Fibroblast of the aortic adventitia (primary cell): Measurements from ENCODE around the gene KRTAP5-4. TPM values are rescaled to one million over a fixed set of nuclear protein-coding genes. Genes with fewer than 3 reads are reported as not detected.
"Not testable (repeated sequence)": the region's sequence is repeated elsewhere in the genome, so short reads cannot be mapped to it uniquely, and the experiment has no call there.

Experiments used
- DNase-seq: peaks from one replicate; pipeline ENCODE4 v3.0.0-alpha.2; 2010; ENCODE audit warnings: low read depth
- H3K4me3 ChIP-seq: 2 replicates; pipeline ENCODE4 v1.5.1; 2011; ENCODE audit warnings: low read depth, mild to moderate bottlenecking, control low read depth, low read length, moderate library complexity
- CTCF ChIP-seq: IDR thresholded peaks from 2 replicates; pipeline ENCODE4 v1.5.1; 2011; ENCODE audit warnings: mild to moderate bottlenecking, low read length, control low read depth, inconsistent platforms; ENCODE audit not compliant: insufficient read depth
- total RNA-seq: library from RNA; depleted of rRNA; stranded (reverse); fragments of >200 nt; gene quantifications from 2 replicates; pipeline ENCODE4 v1.2.3, GENCODE V29; 2012; ENCODE audit warnings: low replicate concordance

KRTAP5-4 gene
- total RNA-seq: not detected in 2 replicates

GRCh38 chr11:1622086-1622485, at the start of gene KRTAP5-4:
Gene KRTAP5-4 (minus strand): TSS chr11:1622138. CDS start chr11:1622093, 45 bp downstream.
- TF ChIP-seq CTCF: no peak
- no peak for DNase-seq
- no peak within 1 kb of the TSS for H3K4me3 ChIP-seq

GRCh38 chr11:1671658-1672057, 49.7 kb upstream of the KRTAP5-4 start:
- H3K4me3 ChIP-seq: no peak overlapping the region
- TF ChIP-seq CTCF: no peak
- DNase-seq: no peak

- DNase-seq: no peak
- no peak for TF ChIP-seq CTCF
- H3K4me3 ChIP-seq: no peak overlapping the region
Measured at GRCh38 chr11:1670905-1671371, 49.0 kb upstream of the KRTAP5-4 start.

GRCh38 chr11:1670457-1670856, 48.5 kb upstream of the KRTAP5-4 start:
- not testable (repeated sequence) for H3K4me3 ChIP-seq, DNase-seq

- DNase-seq: peak; percentile 2
- no peak overlapping the region for H3K4me3 ChIP-seq
- no peak for TF ChIP-seq CTCF
Measured at GRCh38 chr11:1669546-1670218, 47.7 kb upstream of the KRTAP5-4 start.

GRCh38 chr11:1668911-1669473, 47.1 kb upstream of the KRTAP5-4 start:
- no peak for TF ChIP-seq CTCF
- H3K4me3 ChIP-seq: no peak overlapping the region
- DNase-seq: no peak

GRCh38 chr11:1667906-1668305, 46.0 kb upstream of the KRTAP5-4 start:
- no peak for TF ChIP-seq CTCF
- H3K4me3 ChIP-seq: no peak overlapping the region
- no peak for DNase-seq
